HepG2 (cell line): ENCODE results near the gene SLU7. TPM values are rescaled to one million over a fixed set of nuclear protein-coding genes. Genes with fewer than 3 reads are reported as not detected.

Experiments
- BCL6 ChIP-seq: IDR thresholded peaks from 2 replicates; pipeline ENCODE4 v1.6.1; 2016; ENCODE audit warnings: missing genetic modification reagents, missing compliant biosample characterization
- CC2D1A ChIP-seq: sonication (generic); formaldehyde crosslinking; IDR thresholded peaks from 2 replicates; pipeline ENCODE4 v1.8.1; 2023; ENCODE audit warnings: mild to moderate bottlenecking, missing genetic modification reagents
- CEBPG ChIP-seq: IDR thresholded peaks from 2 replicates; pipeline ENCODE4 v1.6.1; 2016
- FOSL2 ChIP-seq: sonication (generic); formaldehyde crosslinking; IDR thresholded peaks from 2 replicates; pipeline ENCODE4 v1.4.0; 2020; ENCODE audit warnings: missing genetic modification reagents
- GABPB1 ChIP-seq: IDR thresholded peaks from 2 replicates; pipeline ENCODE4 v1.6.1; 2016; ENCODE audit warnings: mild to moderate bottlenecking, missing genetic modification reagents, moderate library complexity, missing compliant biosample characterization
- GZF1 ChIP-seq: sonication (generic); formaldehyde crosslinking; IDR thresholded peaks from 2 replicates; pipeline ENCODE4 v1.5.1; 2020; ENCODE audit warnings: mild to moderate bottlenecking, missing genetic modification reagents
- KLF16 ChIP-seq, 2 experiments: sonication (generic) in 1 of 2; formaldehyde crosslinking in 1 of 2; IDR thresholded peaks; 2 replicates each; pipeline versions ENCODE4 v1.6.1 to v1.8.0; 2016 to 2023; ENCODE audit warnings: missing genetic modification reagents in 2 of 2, missing compliant biosample characterization in 1 of 2
- PAF1 ChIP-seq: IDR thresholded peaks from 2 replicates; pipeline ENCODE4 v1.6.1; 2016; ENCODE audit warnings: missing genetic modification reagents, missing compliant biosample characterization
- RXRB ChIP-seq: IDR thresholded peaks from 2 replicates; pipeline ENCODE4 v1.6.1; 2016; ENCODE audit warnings: borderline replicate concordance, missing genetic modification reagents, missing compliant biosample characterization
- SRSF9 ChIP-seq: fragments of 200-400 bp; formaldehyde crosslinking; IDR thresholded peaks from 2 replicates; pipeline ENCODE4 v1.6.1; 2018; ENCODE audit warnings: borderline replicate concordance, mild to moderate bottlenecking, low read depth, low read length; ENCODE audit not compliant: insufficient read depth, poor library complexity, severe bottlenecking
- THRA ChIP-seq: sonication (generic); formaldehyde crosslinking; IDR thresholded peaks from 2 replicates; pipeline ENCODE4 v1.4.0; 2020; ENCODE audit warnings: missing genetic modification reagents, borderline replicate concordance
- ZBTB49 ChIP-seq: sonication (generic); formaldehyde crosslinking; IDR thresholded peaks from 2 replicates; pipeline ENCODE4 v1.4.0; 2020; ENCODE audit warnings: missing genetic modification reagents, borderline replicate concordance
- ZNF318 ChIP-seq: sonication (generic); formaldehyde crosslinking; IDR thresholded peaks from 2 replicates; pipeline ENCODE4 v1.4.0; 2020; ENCODE audit warnings: mild to moderate bottlenecking, missing genetic modification reagents
- ZNF451 ChIP-seq: sonication (generic); formaldehyde crosslinking; IDR thresholded peaks from 2 replicates; pipeline ENCODE4 v1.5.0; 2020; ENCODE audit warnings: mild to moderate bottlenecking, missing genetic modification reagents
- ZNF570 ChIP-seq: sonication (generic); formaldehyde crosslinking; IDR thresholded peaks from 2 replicates; pipeline ENCODE4 v1.4.0; 2020; ENCODE audit warnings: mild to moderate bottlenecking, missing genetic modification reagents, borderline replicate concordance
- ZNF598 ChIP-seq: sonication (generic); formaldehyde crosslinking; IDR thresholded peaks from 2 replicates; pipeline ENCODE4 v1.5.1; 2020; ENCODE audit warnings: mild to moderate bottlenecking, missing genetic modification reagents, borderline replicate concordance
- ZNF816 ChIP-seq: sonication (generic); formaldehyde crosslinking; IDR thresholded peaks from 2 replicates; pipeline ENCODE4 v1.8.0; 2022; ENCODE audit warnings: missing genetic modification reagents, mild to moderate bottlenecking, borderline replicate concordance
- ZNF839 ChIP-seq: sonication (generic); formaldehyde crosslinking; IDR thresholded peaks from 2 replicates; pipeline ENCODE4 v1.4.0; 2020; ENCODE audit warnings: missing genetic modification reagents, mild to moderate bottlenecking, borderline replicate concordance
- polyA plus RNA-seq, 8 experiments: library from polyadenylated mRNA; depleted of rRNA in 3 of 8; stranded (reverse) in 7 of 8; unstranded in 1 of 8; fragments of >200 nt; fragmentation: Illumina TruSeq in 4 of 8; extraction: Trizol in 4 of 8; gene quantifications; 2 replicates each; pipeline versions ENCODE4 v1.2.1 to v1.2.3, GENCODE V29; 2011 to 2016; ENCODE audit warnings: low read depth in 4 of 8, missing spikeins in 1 of 8, mixed read lengths in 1 of 8; ENCODE audit not compliant: insufficient read depth in 1 of 8
- total RNA-seq, 5 experiments: library from RNA; depleted of rRNA; stranded (reverse); fragments of >200 nt; fragmentation: Illumina TruSeq; extraction: Trizol; gene quantifications; 2 replicates each; pipeline ENCODE4 v1.2.3, GENCODE V29; 2016; ENCODE audit warnings: low read depth in 1 of 5

Gene SLU7
- total and polyA plus RNA-seq, 2 of the 13 experiments (the other 11 are each of a cell fraction or from before 2014, with no cell fraction given), result 24.0 to 39.2 TPM

GRCh38 chr5:160466889-160467554, 48.1 kb upstream of the SLU7 start (continued):
- TF ChIP-seq GABPB1 (CRISPR knock-in tag) (no peak), THRA (CRISPR knock-in tag) (peak; percentile 60; the same call in 1 of the 2 replicates), ZNF839 (no peak), PAF1 (CRISPR knock-in tag) (no peak), ZNF451 (CRISPR knock-in tag) (0 out of 2 replicates have a peak, but pooled peaks have one; percentile 15), ZNF318 (CRISPR knock-in tag) (no peak), ZNF570 (CRISPR knock-in tag) (no peak), RXRB (peak; percentile 39), CC2D1A (CRISPR knock-in tag) (no peak), ZBTB49 (no peak), SRSF9 (no peak), ZNF816 (CRISPR knock-in tag) (0 out of 2 replicates have a peak, but pooled peaks have one; percentile 13), GZF1 (CRISPR knock-in tag) (no peak), KLF16 (CRISPR knock-in tag; IDR thresholded peaks at IDR 0.05) (no peak), CEBPG (0 out of 2 replicates have a peak, but pooled peaks have one; percentile 38), ZNF598 (no peak), FOSL2 (CRISPR knock-in tag) (peak; percentile 14; the same call in 1 of the 2 replicates), BCL6 (CRISPR knock-in tag) (peak; percentile 92)
